SU-DHL-6 (cell line): Measurements from ENCODE around the gene GSN.

Source experiments
- H2AFZ ChIP-seq: fragments of 200-600 bp; sonication (generic); 2 replicates; pipeline ENCODE4 v1.6.1; 2014; ENCODE audit warnings: low read depth, mild to moderate bottlenecking, moderate library complexity, mixed read lengths, antibody characterized with exemption, low read length; ENCODE audit not compliant: severe bottlenecking
- H3F3A ChIP-seq: fragments of 200-600 bp; shearing (Covaris generic); 2 replicates; pipeline ENCODE4 v1.6.0; 2016; ENCODE audit warnings: antibody characterized with exemption, mild to moderate bottlenecking; ENCODE audit not compliant: insufficient read depth
- H3K27ac ChIP-seq: fragments of 200-600 bp; sonication (generic); 2 replicates; pipeline ENCODE4 v1.5.1; 2016; ENCODE audit warnings: low read depth, mild to moderate bottlenecking, low read length, moderate library complexity, mixed read lengths
- H3K27me3 ChIP-seq: fragments of 200-600 bp; sonication (generic), shearing (Covaris generic); 2 replicates; pipeline ENCODE4 v1.6.0; 2014; ENCODE audit warnings: mild to moderate bottlenecking, low read length
- H3K36me3 ChIP-seq: fragments of 200-600 bp; sonication (generic); 2 replicates; pipeline ENCODE4 v1.6.1; 2014; ENCODE audit warnings: mild to moderate bottlenecking, low read length, mixed read lengths
- H3K4me2 ChIP-seq: fragments of 300-600, 200-600 bp; shearing (Covaris generic), sonication (generic); 2 replicates; pipeline ENCODE4 v1.6.0; 2014; ENCODE audit warnings: low read length, low read depth, mild to moderate bottlenecking; ENCODE audit not compliant: poor library complexity, severe bottlenecking
- H3K4me3 ChIP-seq: fragments of 200-600 bp; sonication (generic); 2 replicates; pipeline ENCODE4 v1.5.1; 2014; ENCODE audit warnings: antibody characterized with exemption, low read length, mild to moderate bottlenecking, mixed read lengths; ENCODE audit not compliant: insufficient read depth, poor library complexity, severe bottlenecking
- H3K79me2 ChIP-seq: fragments of 200-600 bp; sonication (generic); 2 replicates; pipeline ENCODE4 v1.6.1; 2014; ENCODE audit warnings: mild to moderate bottlenecking, low read length, moderate library complexity; ENCODE audit not compliant: insufficient read depth
- H3K9ac ChIP-seq: fragments of 200-600 bp; sonication (generic); 2 replicates; pipeline ENCODE4 v1.7.0; 2014; ENCODE audit warnings: mild to moderate bottlenecking, low read length
- H3K9me2 ChIP-seq: fragments of 200-600 bp; sonication (generic); replicated peaks from 2 replicates; pipeline ENCODE4 v1.6.1; 2014; ENCODE audit warnings: low read length; ENCODE audit not compliant: insufficient read depth
- H3K9me3 ChIP-seq: fragments of 200-600 bp; sonication (generic); 2 replicates; pipeline ENCODE4 v1.6.1; 2014; ENCODE audit warnings: low read length, mixed read lengths; ENCODE audit not compliant: insufficient read depth
- H4K20me1 ChIP-seq: fragments of 200-600 bp; sonication (generic); 2 replicates; pipeline ENCODE4 v1.6.1; 2014; ENCODE audit warnings: low read depth, mild to moderate bottlenecking, antibody characterized with exemption, low read length, moderate library complexity, mixed read lengths
- EZH2phosphoT487 ChIP-seq: fragments of 200-600 bp; sonication (generic), shearing (Covaris generic); conservative IDR thresholded peaks from 2 replicates; pipeline ENCODE4 v1.6.1; 2018; ENCODE audit warnings: mild to moderate bottlenecking, antibody characterized with exemption, low read length, moderate library complexity, mixed read lengths
- TF ChIP-seq, protein P1 (sequence below): fragments of 200-600 bp; sonication (generic); IDR thresholded peaks from one replicate; pipeline ENCODE4 v1.5.1; 2017; ENCODE audit warnings: antibody characterized with exemption, mild to moderate bottlenecking, low read length, moderate library complexity; ENCODE audit not compliant: insufficient read depth, poor library complexity, severe bottlenecking

GSN gene

DNA sequence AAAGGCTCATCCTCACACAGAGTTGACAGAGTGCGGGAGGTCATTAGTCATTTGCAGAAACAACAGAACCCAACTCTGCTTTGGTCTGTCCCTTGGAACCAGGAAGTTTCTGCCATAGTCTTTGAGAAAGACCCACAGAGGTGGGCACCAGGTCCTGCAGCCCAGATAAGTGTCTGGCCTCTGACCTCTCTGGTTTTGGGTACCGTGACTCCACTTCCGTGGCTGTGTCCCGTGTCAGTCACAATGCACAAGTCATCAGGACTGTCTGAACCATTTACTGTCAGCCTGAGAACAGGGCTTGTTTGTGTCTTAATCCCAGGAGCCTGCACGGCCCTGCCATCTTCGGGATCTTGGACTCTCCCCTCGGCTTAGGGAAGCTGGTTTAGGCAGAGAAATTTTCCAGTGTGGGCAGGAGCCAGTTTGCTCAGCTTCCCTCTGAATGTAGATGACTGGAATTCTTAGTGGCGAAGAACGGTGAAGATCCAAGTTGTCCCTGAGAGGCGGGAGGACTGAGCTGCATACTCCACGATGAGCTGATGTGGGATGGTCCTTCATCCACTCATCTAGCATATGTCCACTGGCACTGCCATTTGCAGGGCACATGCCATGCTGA, 11.9 kb downstream of the GSN start:
- H3K9me3 ChIP-seq, result no peaks in the 10 kb centered on the region
- no peak overlapping the region for H3K27ac ChIP-seq
- H3K9me2 ChIP-seq, result no peaks in the 10 kb centered on the region
- no peak overlapping the region for H3K9ac ChIP-seq
- H3K4me2 ChIP-seq, result no peak overlapping the region
- H3K36me3 ChIP-seq, result no peaks in the 10 kb centered on the region
- H3K4me3 ChIP-seq, result no peak overlapping the region
- no peaks in the 10 kb centered on the region for H3F3A ChIP-seq
- H2AFZ ChIP-seq, result no peak overlapping the region
- H4K20me1 ChIP-seq, result no peaks in the 10 kb centered on the region
- H3K27me3 ChIP-seq, result no peaks in the 10 kb centered on the region
- no peak for TF ChIP-seq EZH2phosphoT487
- TF ChIP-seq, protein P1, sequence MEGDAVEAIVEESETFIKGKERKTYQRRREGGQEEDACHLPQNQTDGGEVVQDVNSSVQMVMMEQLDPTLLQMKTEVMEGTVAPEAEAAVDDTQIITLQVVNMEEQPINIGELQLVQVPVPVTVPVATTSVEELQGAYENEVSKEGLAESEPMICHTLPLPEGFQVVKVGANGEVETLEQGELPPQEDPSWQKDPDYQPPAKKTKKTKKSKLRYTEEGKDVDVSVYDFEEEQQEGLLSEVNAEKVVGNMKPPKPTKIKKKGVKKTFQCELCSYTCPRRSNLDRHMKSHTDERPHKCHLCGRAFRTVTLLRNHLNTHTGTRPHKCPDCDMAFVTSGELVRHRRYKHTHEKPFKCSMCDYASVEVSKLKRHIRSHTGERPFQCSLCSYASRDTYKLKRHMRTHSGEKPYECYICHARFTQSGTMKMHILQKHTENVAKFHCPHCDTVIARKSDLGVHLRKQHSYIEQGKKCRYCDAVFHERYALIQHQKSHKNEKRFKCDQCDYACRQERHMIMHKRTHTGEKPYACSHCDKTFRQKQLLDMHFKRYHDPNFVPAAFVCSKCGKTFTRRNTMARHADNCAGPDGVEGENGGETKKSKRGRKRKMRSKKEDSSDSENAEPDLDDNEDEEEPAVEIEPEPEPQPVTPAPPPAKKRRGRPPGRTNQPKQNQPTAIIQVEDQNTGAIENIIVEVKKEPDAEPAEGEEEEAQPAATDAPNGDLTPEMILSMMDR, result no peak
- no peaks in the 10 kb centered on the region for H3K79me2 ChIP-seq

DNA sequence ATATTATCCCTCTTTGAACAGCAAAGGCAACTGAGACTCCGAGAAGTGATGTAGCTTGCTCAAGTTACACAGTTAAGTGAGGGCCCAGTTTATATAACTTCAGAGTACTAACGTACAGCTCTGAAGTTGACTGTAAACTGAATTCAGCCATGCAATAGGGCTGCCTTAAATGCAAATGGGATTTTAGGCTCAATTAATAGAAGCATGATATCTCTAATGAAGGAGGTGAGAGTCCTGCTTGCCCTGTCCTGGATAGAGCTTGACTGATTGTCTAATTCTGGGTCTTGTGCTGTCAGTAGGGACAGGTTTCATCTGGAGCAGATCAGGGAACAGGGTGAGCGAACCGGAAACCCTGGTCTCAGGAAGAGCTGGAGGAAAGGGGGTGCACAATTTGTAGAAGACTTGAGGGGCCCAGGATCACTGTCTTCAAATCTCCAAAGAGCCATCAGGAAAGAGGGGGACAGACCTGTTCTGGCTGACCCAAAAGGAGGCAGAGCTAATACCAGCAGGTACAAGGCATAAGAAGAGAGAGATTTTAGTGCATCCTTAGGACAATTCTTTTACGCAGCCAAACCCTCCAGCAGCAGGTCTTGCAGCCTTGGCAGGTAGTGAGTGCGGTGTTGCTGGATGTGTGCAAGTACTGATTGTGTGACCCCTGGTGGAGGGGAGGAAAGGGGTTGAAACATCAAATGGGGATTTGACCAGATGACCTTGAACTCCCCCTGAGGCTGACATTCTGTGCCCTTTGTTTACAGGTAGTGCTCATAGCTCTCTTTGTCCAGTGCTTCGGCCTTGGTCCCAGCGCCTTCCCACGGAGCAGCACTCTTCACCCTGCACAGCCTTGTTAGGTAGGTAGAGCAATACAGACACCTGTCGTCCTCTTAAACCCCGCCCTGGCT, 13.0 kb downstream of the GSN start:
- H3K4me2 ChIP-seq, result no peak overlapping the region
- no peaks in the 10 kb centered on the region for H3K9me2 ChIP-seq
- no peak overlapping the region for H3K27ac ChIP-seq
- H3K36me3 ChIP-seq, result no peaks in the 10 kb centered on the region
- H4K20me1 ChIP-seq, result no peaks in the 10 kb centered on the region
- no peaks in the 10 kb centered on the region for H3K79me2 ChIP-seq
- no peak overlapping the region for H3K9ac ChIP-seq
- no peaks in the 10 kb centered on the region for H3K27me3 ChIP-seq
- no peak overlapping the region for H3K4me3 ChIP-seq
- no peaks in the 10 kb centered on the region for H3K9me3 ChIP-seq
- H3F3A ChIP-seq, result no peaks in the 10 kb centered on the region
- H2AFZ ChIP-seq, result no peak overlapping the region
- no peak for TF ChIP-seq EZH2phosphoT487
- TF ChIP-seq, protein P1, result no peak

DNA sequence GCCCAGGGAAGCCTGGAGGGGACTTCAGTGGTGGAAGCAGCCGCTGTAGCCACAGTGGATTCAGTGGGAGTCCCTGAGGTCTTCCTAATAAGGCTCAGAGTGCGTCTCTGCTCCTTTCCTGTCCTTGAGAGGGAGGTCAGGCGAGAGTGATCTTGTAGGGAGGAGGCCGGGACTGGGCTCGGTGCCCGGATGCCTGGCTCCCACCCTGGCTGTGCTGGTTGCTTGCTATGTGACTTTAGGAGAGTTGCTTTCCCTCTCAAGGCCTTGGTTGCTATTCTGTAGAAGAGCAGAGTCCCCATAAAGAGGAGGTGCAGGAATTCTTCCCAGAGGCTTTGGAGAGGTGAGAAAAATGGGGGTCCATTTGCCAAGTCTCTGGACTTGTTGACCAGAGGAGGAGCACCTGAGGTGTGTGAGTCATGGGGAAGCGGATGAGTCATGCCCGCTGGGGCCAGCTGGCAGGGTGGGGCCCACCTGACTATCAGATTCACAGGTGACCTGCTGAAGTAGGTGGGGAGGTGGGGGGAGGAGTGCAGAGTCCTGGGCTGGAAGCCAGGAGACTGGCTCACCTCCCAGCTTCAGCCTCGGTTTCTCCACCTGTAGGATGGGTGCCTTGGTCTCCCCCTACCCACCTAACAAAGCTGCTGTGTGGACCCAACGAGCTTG, 13.8 kb downstream of the GSN start:
- Histone ChIP-seq H3K9me2 (no peaks in the 10 kb centered on the region), H3K79me2 (no peaks in the 10 kb centered on the region), H2AFZ (no peak overlapping the region), H3F3A (no peaks in the 10 kb centered on the region), H3K4me3 (no peak overlapping the region), H3K27ac (no peak overlapping the region), H3K9me3 (no peaks in the 10 kb centered on the region), H3K4me2 (no peak overlapping the region), H3K36me3 (no peaks in the 10 kb centered on the region), H3K27me3 (no peaks in the 10 kb centered on the region), H3K9ac (no peak overlapping the region), H4K20me1 (no peaks in the 10 kb centered on the region)
- no peak for TF ChIP-seq EZH2phosphoT487
- TF ChIP-seq, protein P1, result no peak
